ENCODE data around the gene DPYSL4.

The DPYSL4 gene

DNA sequence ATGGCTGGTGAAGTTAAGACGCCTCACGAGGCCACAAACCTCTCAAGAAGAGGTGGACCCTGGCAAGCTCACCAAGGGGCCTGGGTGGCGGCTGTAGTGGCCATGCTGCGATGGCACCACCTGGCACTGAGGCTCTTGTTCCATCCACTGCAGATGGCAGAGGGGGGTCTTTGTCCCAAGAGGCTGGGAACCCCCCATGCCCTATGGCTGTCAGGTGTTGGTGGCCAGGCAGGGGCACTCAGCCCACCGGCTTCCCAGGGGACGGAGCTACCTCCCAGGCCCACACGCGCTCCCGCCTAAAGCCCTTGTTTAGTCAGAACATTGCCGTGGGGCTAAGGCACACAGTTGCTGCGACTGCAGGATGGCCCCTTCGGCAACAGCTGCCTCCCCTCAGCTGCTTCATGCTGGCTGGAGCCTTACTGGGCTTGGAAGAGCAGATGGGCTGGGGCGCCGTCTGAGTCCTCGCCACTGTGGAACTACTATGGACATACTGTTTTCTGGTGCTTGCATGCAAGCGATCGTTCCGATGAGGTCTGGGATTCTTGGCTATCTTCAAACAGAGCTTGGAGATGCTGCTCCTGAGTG lies 46.8 kb downstream of the DPYSL4 start:
- H3K4me1 ChIP-seq (ENCODE audit: insufficient read depth, low read length) = peaks cover 9% of the 10 kb centered on the region
- H3K36me3 ChIP-seq (ENCODE audit: insufficient read depth, low read length) = no peaks in the 10 kb centered on the region
- H3K9me3 ChIP-seq (ENCODE audit: low read length) = peaks cover 3% of the 10 kb centered on the region

DNA sequence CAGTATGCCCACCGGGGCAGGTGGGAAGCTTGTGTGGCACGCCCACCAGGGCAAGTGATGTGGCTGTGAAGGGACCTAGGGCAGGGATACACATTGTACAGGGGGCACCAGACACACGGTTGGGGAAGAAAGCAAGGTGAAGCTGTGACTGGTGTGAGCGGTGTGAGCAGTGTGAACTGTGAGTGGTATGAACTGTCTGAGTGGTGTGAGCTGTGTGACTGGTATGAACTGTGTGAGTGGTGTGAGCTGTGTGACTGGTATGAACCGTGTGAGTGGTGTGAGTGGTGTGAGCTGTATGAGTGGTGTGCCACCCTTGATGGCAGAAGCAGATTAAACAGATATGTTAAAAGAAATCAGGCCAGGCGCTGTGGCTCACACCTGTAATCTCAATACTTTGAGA lies 48.1 kb downstream of the DPYSL4 start:
- Histone ChIP-seq H3K36me3 (ENCODE audit: insufficient read depth, low read length) (no peaks in the 10 kb centered on the region), H3K9me3 (ENCODE audit: low read length) (peaks cover 3% of the 10 kb centered on the region), H2AFZ (ENCODE audit: low read depth, low read length) (no peak overlapping the region), H3K27me3 (ENCODE audit: insufficient read depth, low read length) (no peaks in the 10 kb centered on the region), H3K4me3 (ENCODE audit: low read length) (no peak overlapping the region), H3K4me1 (ENCODE audit: insufficient read depth, low read length) (peaks cover 9% of the 10 kb centered on the region)

More for the DNA sequence above, 46.8 kb downstream of the DPYSL4 start:
- no peaks in the 10 kb centered on the region for H3K27me3 ChIP-seq (ENCODE audit: insufficient read depth, low read length)
- H3K4me3 ChIP-seq (ENCODE audit: low read length) = no peak overlapping the region
- H2AFZ ChIP-seq (ENCODE audit: low read depth, low read length) = no peak overlapping the region

- Histone ChIP-seq H2AFZ (ENCODE audit: low read depth, low read length) (no peak overlapping the region), H3K4me1 (ENCODE audit: insufficient read depth, low read length) (peaks cover 9% of the 10 kb centered on the region), H3K27me3 (ENCODE audit: insufficient read depth, low read length) (no peaks in the 10 kb centered on the region), H3K36me3 (ENCODE audit: insufficient read depth, low read length) (no peaks in the 10 kb centered on the region), H3K4me3 (ENCODE audit: low read length) (no peak overlapping the region), H3K9me3 (ENCODE audit: low read length) (peaks cover 3% of the 10 kb centered on the region)
Observed at GRCh38 chr10:132236161-132236560, 49.4 kb downstream of the DPYSL4 start.

GRCh38 chr10:132236881-132237280 lies 50.1 kb downstream of the DPYSL4 start:
- Histone ChIP-seq H3K4me1 (ENCODE audit: insufficient read depth, low read length) (peaks cover 9% of the 10 kb centered on the region), H3K36me3 (ENCODE audit: insufficient read depth, low read length) (no peaks in the 10 kb centered on the region), H2AFZ (ENCODE audit: low read depth, low read length) (no peak overlapping the region), H3K27me3 (ENCODE audit: insufficient read depth, low read length) (no peaks in the 10 kb centered on the region), H3K4me3 (ENCODE audit: low read length) (no peak overlapping the region), H3K9me3 (ENCODE audit: low read length) (peaks cover 3% of the 10 kb centered on the region)

GRCh38 chr10:132237396-132237795 lies 50.6 kb downstream of the DPYSL4 start:
- Histone ChIP-seq H3K9me3 (ENCODE audit: low read length) (peaks cover 3% of the 10 kb centered on the region), H3K4me3 (ENCODE audit: low read length) (no peak overlapping the region), H3K27me3 (ENCODE audit: insufficient read depth, low read length) (no peaks in the 10 kb centered on the region), H2AFZ (ENCODE audit: low read depth, low read length) (no peak overlapping the region), H3K4me1 (ENCODE audit: insufficient read depth, low read length) (peaks cover 9% of the 10 kb centered on the region), H3K36me3 (ENCODE audit: insufficient read depth, low read length) (no peaks in the 10 kb centered on the region)

DNA sequence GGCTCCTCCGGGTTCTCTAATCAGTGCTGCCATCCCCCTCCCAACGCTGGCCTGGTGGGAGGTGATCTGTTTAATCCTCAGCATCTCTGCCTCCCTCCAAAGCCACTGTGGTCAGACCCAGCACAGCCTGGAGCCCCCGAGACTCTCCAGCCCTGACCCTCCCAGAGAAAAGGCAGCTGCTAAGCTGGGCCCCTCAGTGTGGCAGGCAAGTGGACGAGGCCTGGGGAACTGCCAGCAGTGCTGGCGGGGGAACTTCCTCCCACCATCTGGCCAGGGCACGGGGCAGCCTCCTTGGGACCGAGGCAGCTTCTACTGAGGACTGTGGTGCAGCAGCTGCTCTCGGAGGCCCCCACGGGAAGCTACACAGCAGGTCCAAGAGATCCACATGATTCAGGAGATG lies 51.1 kb downstream of the DPYSL4 start:
- Histone ChIP-seq H3K4me1 (ENCODE audit: insufficient read depth, low read length) (peaks cover 9% of the 10 kb centered on the region), H3K27me3 (ENCODE audit: insufficient read depth, low read length) (no peaks in the 10 kb centered on the region), H3K4me3 (ENCODE audit: low read length) (no peak overlapping the region), H3K9me3 (ENCODE audit: low read length) (peaks cover 3% of the 10 kb centered on the region), H3K36me3 (ENCODE audit: insufficient read depth, low read length) (no peaks in the 10 kb centered on the region), H2AFZ (ENCODE audit: low read depth, low read length) (no peak overlapping the region)

- peaks cover 3% of the 10 kb centered on the region for H3K9me3 ChIP-seq (ENCODE audit: low read length)
- H3K27me3 ChIP-seq (ENCODE audit: insufficient read depth, low read length) = no peaks in the 10 kb centered on the region
- H3K36me3 ChIP-seq (ENCODE audit: insufficient read depth, low read length) = no peaks in the 10 kb centered on the region
Observed at GRCh38 chr10:132238371-132239125, 51.8 kb downstream of the DPYSL4 start.

DNA sequence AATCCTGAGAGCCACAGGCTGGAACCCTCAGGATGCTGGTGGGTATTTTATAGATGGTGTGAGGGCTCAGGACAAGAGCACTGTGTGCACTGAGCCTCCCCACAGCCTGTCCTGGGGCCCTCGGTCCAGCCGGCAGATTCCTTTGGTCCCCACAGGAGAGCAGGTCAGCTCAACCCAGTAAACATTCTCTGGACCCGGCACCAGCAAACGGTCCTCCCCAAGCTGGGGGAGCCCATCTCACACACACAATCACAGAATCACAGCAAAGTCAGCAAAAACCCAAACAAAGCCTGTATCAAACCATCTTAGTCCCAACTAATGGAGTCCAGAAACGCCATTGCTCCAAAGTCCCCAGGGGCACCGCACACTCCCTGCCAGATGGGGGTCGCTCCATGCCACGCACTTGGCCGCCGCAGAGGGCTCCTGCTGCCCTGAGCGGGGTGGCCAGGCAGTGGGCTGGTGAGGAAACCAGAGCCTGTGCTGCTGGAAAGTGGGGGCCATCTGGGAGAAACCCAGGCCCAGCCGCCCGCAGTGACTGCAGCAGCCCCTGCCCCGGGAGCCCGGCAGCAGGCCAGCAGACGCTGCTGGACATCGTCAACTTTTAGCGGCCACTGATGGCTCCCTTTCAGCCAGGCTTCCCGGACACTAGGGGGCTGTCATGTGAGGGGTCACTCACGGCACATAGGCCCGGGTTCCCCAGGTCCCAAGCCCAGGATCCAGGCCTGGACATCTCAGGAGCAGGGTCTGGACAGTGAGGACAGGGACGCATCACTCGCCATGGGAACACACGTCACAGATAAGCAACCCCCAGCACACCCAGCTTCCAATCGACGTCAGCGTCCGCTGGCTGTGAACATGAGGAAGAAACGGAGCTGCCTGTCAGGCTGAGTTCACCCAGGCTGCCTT lies 52.6 kb downstream of the DPYSL4 start:
- Histone ChIP-seq H3K36me3 (ENCODE audit: insufficient read depth, low read length) (no peaks in the 10 kb centered on the region), H3K4me3 (ENCODE audit: low read length) (no peak overlapping the region), H3K4me1 (ENCODE audit: insufficient read depth, low read length) (peaks cover 9% of the 10 kb centered on the region), H3K27me3 (ENCODE audit: insufficient read depth, low read length) (no peaks in the 10 kb centered on the region), H2AFZ (ENCODE audit: low read depth, low read length) (no peak overlapping the region), H3K9me3 (ENCODE audit: low read length) (peaks cover 3% of the 10 kb centered on the region)

More at GRCh38 chr10:132238371-132239125, 51.8 kb downstream of the DPYSL4 start:
- Histone ChIP-seq H2AFZ (ENCODE audit: low read depth, low read length) (no peak overlapping the region), H3K4me1 (ENCODE audit: insufficient read depth, low read length) (peaks cover 9% of the 10 kb centered on the region), H3K4me3 (ENCODE audit: low read length) (no peak overlapping the region)

DNA sequence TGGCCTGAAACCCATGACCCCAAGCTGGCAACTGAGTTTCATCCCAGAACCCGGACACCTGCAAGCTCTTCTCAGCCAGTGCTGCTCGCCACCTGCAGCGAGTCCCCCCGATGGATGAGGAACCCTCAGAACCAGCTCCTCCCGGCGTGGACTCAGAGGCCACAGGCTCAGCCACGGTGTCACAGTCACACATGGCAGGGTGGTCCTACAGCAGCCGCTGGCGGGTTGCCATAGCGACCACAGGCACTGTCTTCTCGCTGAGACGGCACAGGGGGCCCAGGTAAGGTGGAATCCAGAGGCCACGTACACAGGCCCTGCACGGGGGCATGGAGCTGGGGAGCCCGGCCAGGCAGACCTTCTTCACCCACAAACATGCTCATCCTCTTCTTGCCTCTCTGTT lies 53.4 kb downstream of the DPYSL4 start:
- no peaks in the 10 kb centered on the region for H3K9me3 ChIP-seq (ENCODE audit: low read length)

GRCh38 chr10:132240581-132240980 lies 53.8 kb downstream of the DPYSL4 start:
- H3K4me1 ChIP-seq (ENCODE audit: insufficient read depth, low read length) = peaks cover 9% of the 10 kb centered on the region

More for the DNA sequence above, 53.4 kb downstream of the DPYSL4 start:
- Histone ChIP-seq H3K4me3 (ENCODE audit: low read length) (no peak overlapping the region), H3K4me1 (ENCODE audit: insufficient read depth, low read length) (peaks cover 9% of the 10 kb centered on the region), H3K36me3 (ENCODE audit: insufficient read depth, low read length) (no peaks in the 10 kb centered on the region), H3K27me3 (ENCODE audit: insufficient read depth, low read length) (no peaks in the 10 kb centered on the region), H2AFZ (ENCODE audit: low read depth, low read length) (no peak overlapping the region)

DNA sequence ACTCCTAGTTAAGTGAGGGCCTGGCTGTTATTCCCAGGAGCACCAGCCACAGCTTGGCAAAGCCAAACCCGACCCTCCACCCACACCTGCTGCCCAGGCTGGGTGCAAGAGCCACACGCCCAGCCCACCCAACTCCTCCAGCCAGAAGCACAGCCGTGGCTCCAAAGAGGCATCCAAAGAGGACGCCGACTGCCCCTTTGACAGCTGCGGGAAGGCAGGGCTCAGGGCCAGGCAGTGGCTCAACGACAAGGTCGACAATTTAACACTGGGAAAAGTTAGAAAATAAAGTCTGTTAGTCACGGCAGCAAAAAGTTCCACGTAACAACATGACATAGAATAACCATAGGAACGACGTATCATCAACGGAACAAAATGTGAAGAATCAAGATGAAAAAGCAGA lies 54.3 kb downstream of the DPYSL4 start:
- Histone ChIP-seq H3K4me3 (ENCODE audit: low read length) (no peak overlapping the region), H3K27me3 (ENCODE audit: insufficient read depth, low read length) (no peaks in the 10 kb centered on the region), H2AFZ (ENCODE audit: low read depth, low read length) (no peak overlapping the region)

More at GRCh38 chr10:132240581-132240980, 53.8 kb downstream of the DPYSL4 start:
- no peak overlapping the region for H3K4me3 ChIP-seq (ENCODE audit: low read length)
- H2AFZ ChIP-seq (ENCODE audit: low read depth, low read length) = no peak overlapping the region
- H3K36me3 ChIP-seq (ENCODE audit: insufficient read depth, low read length) = no peaks in the 10 kb centered on the region
- H3K27me3 ChIP-seq (ENCODE audit: insufficient read depth, low read length) = no peaks in the 10 kb centered on the region
- H3K9me3 ChIP-seq (ENCODE audit: low read length) = no peaks in the 10 kb centered on the region

DNA sequence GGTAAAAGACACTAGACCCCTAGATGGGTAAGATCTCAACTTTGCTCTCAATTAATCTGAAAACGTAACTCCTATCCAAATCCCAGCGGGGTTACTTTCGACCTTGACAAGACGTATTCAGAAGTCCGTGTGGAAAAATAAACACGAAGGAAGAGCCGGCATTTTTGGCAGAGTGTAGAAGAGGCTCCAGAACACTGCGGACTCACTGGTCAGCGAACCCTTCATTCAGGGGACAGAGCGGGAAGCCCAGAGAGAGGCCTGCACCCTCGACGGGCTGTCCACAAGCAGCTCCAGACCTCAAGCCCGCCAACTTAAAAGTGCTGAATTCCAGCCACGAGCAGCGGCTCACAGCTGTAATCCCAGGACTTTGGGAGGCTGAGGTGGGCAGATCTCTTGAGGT lies 54.7 kb downstream of the DPYSL4 start:
- Histone ChIP-seq H3K9me3 (ENCODE audit: low read length) (no peaks in the 10 kb centered on the region), H3K4me1 (ENCODE audit: insufficient read depth, low read length) (peaks cover 9% of the 10 kb centered on the region), H3K36me3 (ENCODE audit: insufficient read depth, low read length) (no peaks in the 10 kb centered on the region), H3K27me3 (ENCODE audit: insufficient read depth, low read length) (no peaks in the 10 kb centered on the region), H2AFZ (ENCODE audit: low read depth, low read length) (no peak overlapping the region), H3K4me3 (ENCODE audit: low read length) (no peak overlapping the region)

More for the DNA sequence above, 54.3 kb downstream of the DPYSL4 start:
- Histone ChIP-seq H3K4me1 (ENCODE audit: insufficient read depth, low read length) (peaks cover 9% of the 10 kb centered on the region), H3K36me3 (ENCODE audit: insufficient read depth, low read length) (no peaks in the 10 kb centered on the region), H3K9me3 (ENCODE audit: low read length) (no peaks in the 10 kb centered on the region)
